Measurements from ENCODE around the gene METTL15.
"Not testable (repeated sequence)": the region's sequence is repeated elsewhere in the genome, so short reads cannot be mapped to it uniquely, and the experiment has no call there.

METTL15 gene

DNA sequence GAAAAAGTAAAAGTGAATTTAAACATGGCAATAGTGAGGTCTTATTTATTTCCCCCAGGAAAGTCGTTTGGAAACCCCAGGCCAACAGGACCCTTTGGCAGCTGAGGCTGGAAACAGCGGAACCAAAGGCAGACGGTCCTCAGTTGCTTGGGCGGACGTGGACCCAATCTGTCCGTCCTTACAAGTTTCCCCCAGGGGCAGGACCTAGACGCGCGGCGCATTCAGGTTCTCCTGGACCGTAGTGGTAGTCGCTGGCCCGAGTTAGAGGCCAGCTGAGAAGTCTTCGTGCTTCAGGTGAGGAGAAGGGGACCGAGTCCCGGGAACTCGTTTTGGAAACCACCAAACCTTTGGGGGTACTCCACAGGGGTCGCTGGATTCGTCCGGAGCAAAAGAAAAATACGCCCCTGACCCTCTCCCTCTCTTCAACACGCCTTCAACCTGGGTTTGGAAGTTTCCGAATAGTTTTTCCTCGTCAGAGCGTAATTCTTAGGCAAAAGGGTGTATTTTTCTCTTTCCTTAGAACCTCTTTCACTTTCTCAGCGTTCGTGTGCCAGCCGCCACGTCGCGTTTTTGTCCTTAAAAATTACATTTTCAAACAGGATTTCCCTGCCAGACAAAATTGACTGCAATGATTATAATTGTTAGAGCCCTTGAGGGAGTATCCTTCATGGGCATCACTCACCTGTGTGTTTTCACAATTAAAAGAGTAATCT is 2.1 kb downstream of the METTL15 start:
- DNase-seq (ENCODE audit: low read depth, low spot score) = peak; percentile 88

DNA sequence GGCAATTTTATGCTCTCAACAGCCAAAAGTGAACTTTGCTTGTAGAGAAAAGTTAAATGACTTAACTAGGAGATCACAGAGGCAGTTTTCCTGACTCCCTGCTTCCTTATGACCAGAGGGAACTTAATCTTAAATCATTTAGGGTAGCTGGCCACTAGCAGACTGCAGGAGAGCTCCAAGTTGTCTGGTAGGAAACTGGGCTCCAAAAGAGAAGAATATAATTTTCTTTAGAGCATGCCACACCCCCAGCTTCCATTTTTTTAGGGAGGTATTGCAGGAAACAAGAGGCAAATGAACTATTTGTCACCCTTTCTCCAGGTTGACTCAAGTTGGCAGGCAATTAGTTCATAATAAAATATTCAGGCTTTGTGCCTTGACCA is 2.6 kb downstream of the METTL15 start:
- peak; percentile 38 for DNase-seq (ENCODE audit: low read depth, low spot score)

DNA sequence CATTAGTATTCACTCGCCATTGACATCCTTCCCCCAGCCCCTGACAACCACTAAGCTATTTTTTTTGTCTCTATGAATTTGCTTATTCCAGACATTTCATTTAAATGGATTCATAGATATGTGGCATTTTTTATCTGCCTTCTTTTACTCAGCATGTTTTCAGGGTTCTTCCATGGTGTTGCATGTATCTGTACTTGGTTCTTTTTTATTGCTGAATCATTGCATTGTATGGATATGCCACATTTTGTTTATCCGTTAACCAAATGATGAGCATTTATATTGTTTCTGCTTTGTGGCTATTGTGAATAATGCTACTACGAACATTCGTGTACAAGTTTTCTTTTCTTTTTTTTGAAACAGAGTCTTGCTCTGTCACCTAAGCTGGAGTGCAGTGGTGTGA is 5.9 kb downstream of the METTL15 start:
- no peak for DNase-seq (ENCODE audit: low read depth, low spot score)

DNA sequence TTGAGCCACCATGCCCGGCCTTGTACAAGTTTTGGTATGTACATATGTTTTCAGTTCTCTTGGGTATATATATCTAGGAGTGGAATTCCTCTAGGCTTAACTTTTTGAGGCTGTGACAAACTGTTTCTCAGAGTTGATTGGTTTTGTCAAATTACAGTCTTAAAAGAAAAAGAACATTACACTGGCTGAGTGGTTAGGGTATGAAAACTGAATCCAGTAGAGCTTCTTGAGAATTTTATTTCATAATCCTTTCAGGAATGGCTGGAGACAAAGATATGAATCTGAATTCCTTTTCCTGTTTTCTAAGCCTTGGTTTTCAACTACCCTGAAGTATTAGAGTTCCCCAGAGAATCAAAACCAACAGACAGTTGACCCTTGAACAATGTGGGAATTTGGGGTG is 6.5 kb downstream of the METTL15 start:
- DNase-seq (ENCODE audit: low read depth, low spot score) = no peak

DNA sequence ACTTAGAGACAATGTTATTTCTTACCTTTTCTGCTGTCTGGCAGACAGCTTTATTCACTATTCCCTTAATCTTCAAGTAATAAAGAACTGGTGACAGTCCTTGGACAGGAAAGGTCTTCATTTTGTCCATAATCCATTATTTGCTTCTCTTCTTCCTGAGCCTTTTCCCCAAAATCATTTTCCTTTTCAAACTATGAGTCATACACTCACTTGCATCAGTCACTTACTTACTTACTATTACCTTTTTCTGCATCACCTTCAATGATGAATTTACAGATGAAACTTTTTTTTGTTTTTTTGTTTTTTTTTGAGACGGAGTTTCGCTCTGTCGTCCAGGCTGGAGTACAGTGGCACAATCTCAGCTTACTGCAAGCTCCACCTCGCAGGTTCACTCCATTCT is 9.5 kb downstream of the METTL15 start:
- no peak for DNase-seq (ENCODE audit: low read depth, low spot score)

DNA sequence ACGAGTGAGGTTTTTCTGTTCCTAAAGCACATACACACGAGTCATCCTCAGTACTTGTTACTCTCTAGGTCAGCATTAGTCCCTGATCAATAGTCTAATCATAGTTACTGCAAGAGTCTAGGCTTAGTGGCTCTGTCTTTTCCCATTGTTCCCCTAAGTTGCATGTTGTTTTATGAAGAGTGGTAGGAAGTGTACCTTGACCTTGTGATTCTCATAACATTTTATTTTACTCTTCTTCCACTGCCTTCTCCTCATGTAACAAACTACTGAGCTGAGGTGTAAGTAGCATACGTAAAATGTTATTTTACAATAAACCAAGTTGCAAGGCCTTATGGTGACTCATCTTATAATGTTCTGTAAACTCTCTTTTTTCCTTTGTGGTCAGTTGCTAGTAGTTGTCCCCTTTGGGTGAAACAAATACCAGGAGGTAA is 15.0 kb downstream of the METTL15 start:
- DNase-seq (ENCODE audit: low read depth, low spot score) = peak; percentile 44

DNA sequence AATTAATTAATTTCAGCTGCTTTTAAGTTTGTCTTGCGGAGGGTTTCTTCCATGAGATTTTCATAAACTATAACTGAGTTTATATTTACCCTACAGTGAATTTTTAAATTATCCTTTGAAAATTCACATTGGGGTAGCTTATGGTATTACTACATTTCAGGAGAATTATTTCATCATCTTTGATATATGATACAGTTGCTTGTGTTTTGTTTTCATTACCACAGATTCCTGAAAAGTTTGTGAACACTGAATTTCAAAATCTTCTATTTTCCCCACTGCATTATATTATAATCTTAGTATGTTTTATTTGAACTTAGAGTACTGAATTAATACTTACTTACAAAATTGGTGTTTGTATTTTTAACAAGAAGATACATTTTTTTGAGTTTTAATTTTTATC is 24.4 kb downstream of the METTL15 start:
- no peak for DNase-seq (ENCODE audit: low read depth, low spot score)

DNA sequence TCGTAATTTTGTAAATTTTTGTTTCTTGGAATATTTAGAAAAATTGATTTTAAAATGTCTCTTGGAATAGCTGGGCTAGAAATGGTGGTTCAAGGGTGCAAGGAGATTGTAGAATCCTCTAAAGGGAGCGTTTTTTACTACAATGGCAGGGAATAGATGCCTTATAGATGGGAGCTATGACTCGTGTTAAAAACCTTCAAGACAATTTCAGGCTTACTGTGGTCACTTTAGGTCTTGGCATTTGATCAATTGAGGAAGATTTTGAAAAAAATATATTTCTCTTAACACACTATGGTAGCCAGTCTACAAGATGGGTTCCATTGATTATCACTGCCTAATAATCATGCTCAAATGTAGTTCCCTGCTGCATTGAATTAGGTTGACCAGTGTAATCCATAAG is 25.0 kb downstream of the METTL15 start:
- peak; percentile 21 for DNase-seq (ENCODE audit: low read depth, low spot score)

DNA sequence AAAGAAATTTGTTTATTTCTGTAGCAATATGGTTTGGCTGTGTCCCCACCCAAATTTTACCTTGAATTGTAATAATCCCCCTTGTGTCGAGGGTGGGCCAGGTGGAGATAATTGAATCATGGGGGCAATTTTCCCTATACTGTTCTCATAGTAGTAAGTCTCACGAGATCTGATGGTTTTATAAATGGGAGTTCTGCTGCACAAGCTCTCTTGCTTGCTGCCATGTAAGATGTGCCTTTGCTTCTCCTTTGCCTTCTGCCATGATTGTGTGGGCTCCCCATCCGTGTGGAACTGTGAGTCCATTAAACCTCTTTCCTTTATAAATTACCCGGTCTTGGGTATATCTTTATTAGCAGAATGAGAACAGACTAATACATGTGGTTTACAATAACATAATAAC is 28.0 kb downstream of the METTL15 start:
- not testable (repeated sequence) for DNase-seq (ENCODE audit: low read depth, low spot score)

DNA sequence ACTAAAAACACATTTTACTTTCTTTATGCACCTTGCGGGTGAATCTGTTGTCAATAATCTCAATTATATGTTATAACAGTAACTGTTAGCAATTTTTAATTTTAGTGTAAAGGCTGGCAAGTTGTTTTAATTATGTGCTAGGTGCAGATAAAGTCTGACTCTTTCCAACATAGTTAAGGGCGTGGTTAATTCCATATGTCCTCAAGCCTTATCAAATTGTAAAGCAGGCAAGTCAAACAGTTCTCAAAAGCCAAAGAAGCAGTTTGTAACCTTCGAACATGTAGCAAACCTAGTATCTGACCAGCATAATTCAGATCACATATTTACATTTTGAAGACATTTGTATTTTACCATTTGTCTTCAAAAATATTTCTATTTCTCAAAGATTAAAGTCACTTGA is 29.2 kb downstream of the METTL15 start:
- DNase-seq (ENCODE audit: low read depth, low spot score) = no peak

DNA sequence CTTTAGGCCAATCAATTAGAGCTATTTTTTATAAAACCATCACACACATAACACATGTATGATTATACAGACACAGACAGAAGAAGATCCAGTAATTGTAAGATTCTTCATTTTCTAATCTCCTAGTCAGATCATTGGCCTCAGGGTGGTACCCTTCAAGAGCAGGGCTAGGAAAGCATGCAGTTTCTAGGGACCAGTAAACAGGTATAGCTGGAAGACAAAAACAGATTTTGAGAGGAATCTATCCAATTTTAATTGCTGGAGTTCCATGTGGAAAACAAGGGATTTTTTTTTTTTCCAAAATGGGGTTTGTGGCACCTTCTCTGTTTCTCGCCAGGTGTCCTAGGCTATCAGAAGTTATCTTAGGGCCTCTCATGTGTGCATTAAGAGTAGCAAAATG is 29.6 kb downstream of the METTL15 start:
- no peak for DNase-seq (ENCODE audit: low read depth, low spot score)

DNA sequence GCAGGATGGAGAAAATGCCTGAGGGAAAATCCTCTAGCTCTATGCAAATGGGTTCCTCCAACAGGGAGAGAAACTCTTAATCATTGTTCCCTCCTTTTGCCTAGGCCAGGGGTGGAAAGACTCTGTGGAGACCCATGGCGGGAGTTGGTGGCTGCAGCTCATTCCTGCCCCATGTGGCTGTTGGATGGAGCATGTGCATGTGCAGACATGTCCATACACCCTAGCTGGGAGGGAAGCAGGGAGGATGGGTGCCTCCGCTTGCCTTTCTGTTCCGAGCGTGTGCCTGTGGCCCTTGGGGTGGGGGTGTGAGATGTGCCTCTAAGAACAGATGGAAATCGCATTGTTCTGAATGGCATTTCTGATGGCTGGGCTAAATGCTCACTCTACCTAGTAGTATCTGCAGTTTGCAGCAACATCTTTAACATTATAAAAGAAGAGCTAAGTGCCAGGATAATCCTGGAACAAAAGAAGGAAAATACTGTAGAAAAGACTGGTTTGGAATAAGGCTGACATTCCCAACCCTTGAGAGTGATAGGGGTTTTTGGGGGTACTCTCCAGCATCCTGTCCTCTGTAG is 31.7 kb downstream of the METTL15 start:
- no peak for DNase-seq (ENCODE audit: low read depth, low spot score)

DNA sequence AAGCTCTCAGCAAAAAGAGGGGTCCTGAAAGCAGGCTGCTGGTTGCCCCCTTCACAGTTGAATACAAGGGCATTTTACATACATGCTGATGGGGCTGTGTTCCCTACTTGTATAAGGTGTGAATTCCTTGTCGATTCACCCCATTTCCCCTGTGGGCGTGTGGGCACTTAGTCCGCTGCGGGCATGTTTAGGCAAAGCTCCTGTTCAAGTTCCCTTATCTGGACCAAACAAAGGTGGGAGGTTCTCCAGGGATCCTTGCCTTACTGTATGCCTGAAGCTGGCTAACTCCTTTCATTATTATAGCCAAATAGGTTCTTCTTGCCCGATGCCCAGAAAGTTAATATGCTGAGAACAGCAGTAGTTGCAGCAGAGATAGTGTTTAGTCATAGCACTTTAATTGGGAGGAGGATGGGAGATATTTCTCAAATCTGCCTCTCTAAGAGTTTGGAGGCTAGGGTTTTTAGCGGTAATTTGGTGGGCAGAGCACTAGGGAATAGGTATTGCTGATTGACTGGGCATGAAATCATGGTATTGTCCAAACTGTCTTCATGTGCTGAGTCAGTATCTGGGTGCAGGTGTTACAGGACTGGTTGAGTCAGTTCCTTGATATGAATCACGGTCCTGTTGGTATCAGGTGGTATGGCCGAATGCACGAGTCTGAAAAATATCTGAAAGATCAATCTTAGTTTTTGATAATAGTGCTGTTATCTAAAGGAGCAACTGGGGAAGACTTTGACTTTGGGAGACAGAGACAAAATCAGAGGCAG is 32.7 kb downstream of the METTL15 start:
- DNase-seq (ENCODE audit: low read depth, low spot score) = no peak

DNA sequence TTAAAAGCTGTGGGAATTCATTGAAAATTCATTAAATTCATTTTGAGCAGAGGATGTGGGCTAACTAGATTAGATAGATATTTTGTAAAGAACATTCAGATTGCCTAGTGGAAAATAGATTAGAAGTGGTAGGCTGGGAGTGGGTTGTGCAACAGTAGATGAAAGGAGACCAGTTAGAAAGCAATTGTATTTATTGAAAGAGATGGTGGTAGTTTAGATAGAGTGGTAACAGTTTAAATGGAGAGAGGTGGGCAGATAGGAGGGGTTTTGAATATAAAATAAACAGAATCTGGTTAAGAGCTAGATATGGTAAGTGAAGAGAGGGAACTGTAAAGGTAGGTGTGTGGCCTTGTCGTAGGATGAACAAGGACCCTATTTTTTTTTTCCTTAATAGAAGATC is 34.5 kb downstream of the METTL15 start:
- DNase-seq (ENCODE audit: low read depth, low spot score) = no peak

DNA sequence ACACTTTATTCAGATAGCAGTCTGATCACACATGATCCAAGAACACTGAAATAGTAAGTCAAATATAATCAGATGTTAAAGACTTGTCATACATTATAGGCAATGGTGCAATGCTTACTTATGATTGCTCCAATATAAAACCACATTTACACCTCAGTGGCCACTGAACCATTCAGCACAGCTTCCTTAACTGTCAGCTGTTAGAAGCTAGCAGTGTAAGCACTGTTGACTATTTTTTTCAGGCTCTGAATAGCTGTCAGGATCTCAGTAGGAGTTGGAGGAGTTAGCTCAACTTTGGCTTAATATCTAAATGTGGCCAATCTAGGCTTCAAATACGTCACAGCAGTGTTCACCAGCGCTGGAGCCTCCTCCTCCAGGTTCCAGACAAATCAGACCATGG is 36.6 kb downstream of the METTL15 start:
- peak; percentile 65 for DNase-seq (ENCODE audit: low read depth, low spot score)

DNA sequence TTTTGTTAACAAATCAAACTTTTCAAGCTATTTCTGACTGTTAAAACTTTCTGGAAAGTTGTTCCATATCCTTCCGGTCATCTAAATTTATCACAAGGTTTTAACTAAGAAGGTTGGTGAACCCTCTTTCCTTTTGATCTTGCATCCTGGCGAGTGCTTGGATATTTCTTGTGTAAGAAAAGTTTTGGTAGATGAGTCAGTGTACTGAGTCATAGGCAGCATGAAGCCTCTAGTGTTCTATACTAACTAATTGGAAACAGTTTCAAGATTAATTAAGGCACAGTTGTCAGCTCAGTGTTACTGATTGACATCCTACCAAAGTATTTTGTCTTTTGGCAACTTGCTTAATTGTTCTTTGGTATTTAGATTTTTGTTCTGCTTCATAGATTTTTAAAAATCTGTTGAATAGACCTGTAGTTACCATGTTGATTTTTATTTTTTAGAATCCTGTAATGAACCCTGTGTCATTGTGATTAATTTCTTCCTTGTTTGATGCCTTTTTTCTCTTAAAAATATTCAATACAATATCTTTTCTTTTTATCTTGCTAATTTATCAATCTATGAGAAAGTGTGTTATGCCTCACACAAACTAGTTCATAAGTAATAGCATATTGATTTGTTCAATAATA is 38.0 kb downstream of the METTL15 start:
- peak; percentile 90 for DNase-seq (ENCODE audit: low read depth, low spot score)

DNA sequence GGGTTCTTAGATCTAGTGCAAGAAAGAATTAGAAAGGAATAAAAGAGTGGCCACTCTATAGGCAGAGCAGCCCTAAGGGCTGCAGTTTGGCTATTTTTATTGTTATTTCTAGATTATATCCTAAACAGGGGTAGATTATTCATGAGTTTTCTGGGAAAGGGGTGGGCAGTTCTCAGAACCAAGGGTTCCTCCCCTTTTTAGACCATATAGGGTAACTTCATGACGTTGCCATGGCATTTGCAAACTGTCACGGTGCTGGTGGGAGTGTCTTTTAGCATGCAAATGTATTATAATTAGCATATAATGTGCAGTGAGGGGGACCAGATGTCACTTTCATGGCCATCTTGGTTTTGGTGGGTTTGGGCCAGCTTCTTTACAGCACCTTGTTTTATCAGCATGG is 44.6 kb downstream of the METTL15 start:
- DNase-seq (ENCODE audit: low read depth, low spot score) = no peak

DNA sequence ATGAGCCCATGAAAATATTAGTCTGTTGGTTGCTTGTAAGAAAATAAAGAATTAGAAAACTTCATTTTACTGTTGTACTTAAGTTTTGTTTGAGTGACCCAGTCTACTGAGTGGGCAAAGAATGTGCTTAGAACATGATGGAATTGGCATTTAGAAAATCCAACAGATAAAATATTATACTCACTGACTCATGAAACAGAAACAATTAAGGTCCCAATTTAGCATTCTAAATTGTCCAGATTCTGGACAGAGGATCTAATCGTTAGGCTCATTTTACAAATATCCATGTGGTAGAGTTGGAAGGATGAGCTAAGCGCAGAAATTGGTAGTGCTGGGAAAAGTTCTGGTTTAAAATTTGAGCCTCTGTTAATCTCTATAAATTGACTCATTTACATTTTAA is 45.4 kb downstream of the METTL15 start:
- DNase-seq (ENCODE audit: low read depth, low spot score) = no peak

DNA sequence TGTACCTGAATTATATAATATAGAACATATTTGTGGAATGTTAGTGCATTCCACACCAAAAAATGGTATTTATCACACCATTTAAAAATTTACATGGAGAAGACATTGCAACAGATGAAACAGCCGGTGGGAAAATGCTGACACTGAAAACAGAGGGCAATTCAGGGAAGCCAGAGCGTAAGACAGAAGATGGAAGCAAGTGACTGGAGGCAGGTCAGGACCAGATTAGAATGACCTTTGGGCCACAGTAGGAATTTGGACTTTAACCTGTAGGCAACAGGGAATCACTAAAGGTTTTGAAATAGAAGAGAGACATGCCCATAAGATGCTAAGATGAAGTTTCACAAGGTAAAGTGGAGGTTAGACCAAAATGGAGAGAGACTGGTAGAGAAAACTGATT is 60.5 kb downstream of the METTL15 start:
- DNase-seq (ENCODE audit: low read depth, low spot score) = no peak

DNA sequence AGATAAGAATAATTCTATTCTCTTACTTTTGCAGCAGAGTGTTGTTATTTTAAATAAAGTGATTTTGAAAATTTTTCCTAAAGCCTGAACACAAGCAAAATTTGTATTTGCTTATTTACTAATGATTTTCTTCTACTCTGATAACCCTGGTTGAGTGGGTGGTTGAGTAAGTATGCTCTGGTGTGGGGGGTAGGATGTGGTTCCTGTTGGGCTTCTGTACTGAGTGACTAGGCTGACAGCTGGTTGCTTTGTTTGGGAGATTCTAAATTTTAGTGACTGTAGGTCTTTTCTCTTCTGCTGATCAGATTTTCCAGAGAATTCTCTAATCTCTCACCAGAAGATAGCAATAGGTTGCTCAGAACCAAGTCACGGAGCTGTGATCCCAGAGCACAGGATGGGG is 61.6 kb downstream of the METTL15 start:
- DNase-seq (ENCODE audit: low read depth, low spot score) = peak; percentile 32

DNA sequence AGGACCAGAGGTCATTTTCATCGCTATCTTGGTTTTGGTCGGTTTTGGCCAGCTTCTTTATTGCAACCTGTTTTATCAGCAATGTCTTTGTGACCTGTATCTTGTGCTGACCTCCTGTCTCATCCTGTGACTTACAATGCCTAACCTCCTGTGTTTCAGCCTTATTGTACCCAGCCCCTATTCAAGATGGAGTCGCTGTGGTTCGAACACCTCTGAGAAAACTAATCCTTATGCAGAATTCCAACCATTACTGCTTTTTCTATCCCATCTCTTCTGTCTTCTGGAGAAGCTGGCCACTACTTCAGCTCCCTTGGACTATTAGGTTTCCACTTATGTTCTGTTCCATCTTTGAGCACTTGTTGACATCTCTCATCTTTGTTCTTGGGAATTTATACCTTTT is 62.6 kb downstream of the METTL15 start:
- DNase-seq (ENCODE audit: low read depth, low spot score) = no peak

DNA sequence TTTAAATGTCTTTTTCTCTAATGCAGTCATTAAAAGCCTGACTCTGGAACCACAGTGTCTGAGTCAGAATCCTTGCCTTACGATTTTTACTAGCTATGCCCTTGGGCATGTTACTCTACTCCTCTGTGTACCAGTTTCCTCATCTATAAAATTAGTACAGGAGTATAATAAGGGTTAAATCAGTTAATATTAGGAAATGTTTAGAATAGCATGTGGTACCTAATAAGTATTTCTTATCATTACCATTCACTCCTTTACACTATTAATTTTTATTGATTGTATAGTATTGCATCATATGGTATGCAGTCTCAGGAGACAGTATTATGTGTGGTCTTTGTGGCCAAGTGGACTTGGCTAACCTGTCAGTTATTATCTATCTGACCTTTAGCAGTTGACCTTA is 68.2 kb downstream of the METTL15 start:
- no peak for DNase-seq (ENCODE audit: low read depth, low spot score)

DNA sequence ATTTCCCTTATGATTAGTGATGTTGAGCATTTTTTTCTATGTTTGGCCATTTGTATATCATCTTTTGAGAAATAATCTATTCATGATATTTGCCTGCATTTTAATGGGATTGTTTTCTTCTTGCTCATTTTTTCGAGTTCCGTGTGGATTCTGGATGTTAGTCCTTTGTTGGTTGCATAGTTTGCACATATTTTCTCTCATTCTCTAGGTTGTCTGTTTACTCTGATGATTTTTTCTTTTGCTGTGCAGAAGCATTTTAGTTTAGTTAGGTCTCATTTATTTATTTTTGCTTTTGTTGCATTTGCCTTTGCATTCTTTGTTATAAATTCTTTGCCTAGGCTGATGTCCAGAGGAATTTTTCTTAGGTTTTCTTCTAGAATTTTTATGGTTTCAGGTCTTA is 87.3 kb downstream of the METTL15 start:
- no peak for DNase-seq (ENCODE audit: low read depth, low spot score)

Measured in astrocyte of the hippocampus (primary cell).